Suprapubic skin (tissue), 4 donors: ENCODE data around the gene RIPOR2. TPM values are rescaled to one million over a fixed set of nuclear protein-coding genes. Genes with fewer than 3 reads are reported as not detected.

ENCODE experiments used
- DNase-seq, 2 donors: peaks; one replicate each; pipeline ENCODE4 v3.0.0-alpha.2; 2019; ENCODE audit warnings: low spot score in 2 of 2
- H3K27ac ChIP-seq: fragments of 200-600 bp; sonication (generic); one replicate; pipeline ENCODE4 v1.5.1; 2019
- H3K27me3 ChIP-seq: fragments of 200-600 bp; sonication (generic); one replicate; pipeline ENCODE4 v1.5.1; 2019
- H3K36me3 ChIP-seq: fragments of 200-600 bp; sonication (generic); one replicate; pipeline ENCODE4 v1.5.1; 2019
- H3K4me1 ChIP-seq: fragments of 200-600 bp; sonication (generic); one replicate; pipeline ENCODE4 v1.5.1; 2019
- H3K4me3 ChIP-seq: fragments of 200-600 bp; sonication (generic); one replicate; pipeline ENCODE4 v1.5.1; 2019; ENCODE audit warnings: mild to moderate bottlenecking
- H3K9me3 ChIP-seq: fragments of 200-600 bp; sonication (generic); one replicate; pipeline ENCODE4 v1.5.1; 2019
- EP300 ChIP-seq: sonication (generic); formaldehyde crosslinking; IDR thresholded peaks from one replicate; pipeline ENCODE4 v1.6.1; 2017; ENCODE audit warnings: antibody characterized with exemption
- POLR2A ChIP-seq, 2 donors: fragments of 450-650 bp; IDR thresholded peaks; one replicate each; pipeline ENCODE4 v1.6.1; 2017; ENCODE audit warnings: antibody characterized with exemption in 2 of 2, mild to moderate bottlenecking in 2 of 2, moderate library complexity in 2 of 2
- POLR2AphosphoS5 ChIP-seq, 3 donors: sonication (generic); formaldehyde crosslinking; IDR thresholded peaks; one replicate each; pipeline ENCODE4 v1.6.1; 2017; ENCODE audit warnings: antibody characterized with exemption in 3 of 3
- WGBS: methylation state at CpG from one replicate; pipeline ENCODE4 v1.1.5; 2018; 5-methylcytosine and 5-hydroxymethylcytosine counted together
- total RNA-seq, 4 donors: library from RNA; depleted of rRNA; stranded (reverse); fragments of >200 nt; gene quantifications; one replicate each; pipeline ENCODE4 v1.1.0, GENCODE V29; 2016
- TF ChIP-seq, protein P1 (sequence below), 2 donors: fragments of 200-600 bp in 1 of 2; fragments of 450-650 bp in 1 of 2; sonication (generic) in 1 of 2; IDR thresholded peaks; one replicate each; pipeline ENCODE4 v1.5.1; 2016 to 2019; ENCODE audit warnings: antibody characterized with exemption in 2 of 2, mild to moderate bottlenecking in 1 of 2, moderate library complexity in 1 of 2

Gene RIPOR2
- total RNA-seq, 4 donors from 2014 or later: 3.8 to 12.8 (median 11.4) TPM

DNA sequence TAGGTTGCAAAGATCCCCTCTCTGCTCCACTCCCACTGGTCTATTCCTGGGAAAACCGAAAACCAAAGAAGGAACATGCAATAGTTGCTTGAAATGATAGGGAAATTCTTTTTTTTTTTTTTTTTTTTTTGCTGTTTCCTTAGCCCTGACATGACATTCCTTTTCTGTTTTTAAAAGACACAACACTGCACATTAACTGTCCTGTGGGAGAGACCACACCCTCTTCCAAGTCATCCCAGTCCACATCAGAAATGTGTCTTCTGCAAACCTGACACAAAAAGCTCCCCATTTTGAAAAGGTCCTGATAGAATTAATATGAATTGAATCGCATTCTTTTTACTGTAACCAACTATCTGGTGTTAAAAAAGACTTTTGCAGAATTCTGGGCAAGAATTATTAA, 43.4 kb upstream of the RIPOR2 start:
- peaks cover 11% of the 10 kb centered on the region for H3K4me1 ChIP-seq
- DNase-seq: no peak
- 73% methylated on average over 2 of the region's 2 CpGs for WGBS
- H3K36me3 ChIP-seq: no peaks in the 10 kb centered on the region
- no peak overlapping the region for H3K4me3 ChIP-seq
- TF ChIP-seq EP300: no peak
- TF ChIP-seq POLR2A (IDR thresholded peaks at IDR 0.05): no peak
- TF ChIP-seq, protein P1, sequence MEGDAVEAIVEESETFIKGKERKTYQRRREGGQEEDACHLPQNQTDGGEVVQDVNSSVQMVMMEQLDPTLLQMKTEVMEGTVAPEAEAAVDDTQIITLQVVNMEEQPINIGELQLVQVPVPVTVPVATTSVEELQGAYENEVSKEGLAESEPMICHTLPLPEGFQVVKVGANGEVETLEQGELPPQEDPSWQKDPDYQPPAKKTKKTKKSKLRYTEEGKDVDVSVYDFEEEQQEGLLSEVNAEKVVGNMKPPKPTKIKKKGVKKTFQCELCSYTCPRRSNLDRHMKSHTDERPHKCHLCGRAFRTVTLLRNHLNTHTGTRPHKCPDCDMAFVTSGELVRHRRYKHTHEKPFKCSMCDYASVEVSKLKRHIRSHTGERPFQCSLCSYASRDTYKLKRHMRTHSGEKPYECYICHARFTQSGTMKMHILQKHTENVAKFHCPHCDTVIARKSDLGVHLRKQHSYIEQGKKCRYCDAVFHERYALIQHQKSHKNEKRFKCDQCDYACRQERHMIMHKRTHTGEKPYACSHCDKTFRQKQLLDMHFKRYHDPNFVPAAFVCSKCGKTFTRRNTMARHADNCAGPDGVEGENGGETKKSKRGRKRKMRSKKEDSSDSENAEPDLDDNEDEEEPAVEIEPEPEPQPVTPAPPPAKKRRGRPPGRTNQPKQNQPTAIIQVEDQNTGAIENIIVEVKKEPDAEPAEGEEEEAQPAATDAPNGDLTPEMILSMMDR (IDR thresholded peaks at IDR 0.05): no peak
- no peak for TF ChIP-seq POLR2AphosphoS5 (IDR thresholded peaks at IDR 0.05)
- H3K27me3 ChIP-seq: no peaks in the 10 kb centered on the region
- no peaks in the 10 kb centered on the region for H3K9me3 ChIP-seq
- H3K27ac ChIP-seq: no peak overlapping the region

DNA sequence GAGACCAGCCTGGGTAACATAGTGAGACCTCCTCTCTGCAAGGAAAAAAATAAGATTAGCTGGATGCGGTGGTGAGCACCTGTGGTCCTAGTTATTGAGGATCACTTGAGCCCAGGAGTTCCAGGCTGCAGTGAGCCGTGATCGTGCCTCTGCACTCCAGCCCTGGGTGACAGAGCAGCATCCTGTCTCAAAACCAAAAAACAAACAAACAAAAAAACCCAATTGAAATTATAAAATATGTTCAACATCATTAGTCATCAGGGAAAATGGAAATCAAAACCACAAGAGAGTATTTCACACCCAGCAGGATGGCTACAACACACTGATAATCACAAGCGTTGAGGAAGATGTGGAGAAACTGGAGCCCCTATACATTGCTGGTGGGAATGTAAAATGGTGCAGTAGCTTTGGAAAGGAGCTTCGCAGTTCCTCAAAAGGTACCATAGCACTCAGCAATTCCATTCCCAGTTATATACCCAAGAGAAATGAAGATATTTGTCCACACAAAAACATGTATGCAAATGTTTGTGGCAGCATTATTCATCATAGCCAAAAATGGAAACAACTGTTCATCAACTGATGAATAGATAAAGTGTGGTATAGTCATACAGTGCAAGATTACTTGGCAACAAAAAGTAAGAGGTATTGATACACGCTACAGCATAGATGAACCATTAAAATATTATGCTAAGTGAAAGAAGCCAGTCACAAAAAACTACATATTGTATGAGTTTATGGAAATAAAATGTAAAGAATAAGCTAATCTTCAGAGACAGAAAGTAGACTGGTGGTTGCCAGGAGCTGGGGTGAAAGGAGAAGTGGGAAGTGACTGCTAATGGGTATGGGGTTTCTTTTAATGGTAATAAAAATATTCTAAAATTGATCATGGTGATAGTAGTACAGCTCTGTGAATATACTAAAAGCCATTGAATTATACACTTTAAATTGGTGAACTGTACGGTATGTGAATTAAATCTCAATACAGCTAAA, 38.7 kb upstream of the RIPOR2 start:
- no peaks in the 10 kb centered on the region for H3K4me1 ChIP-seq

DNA sequence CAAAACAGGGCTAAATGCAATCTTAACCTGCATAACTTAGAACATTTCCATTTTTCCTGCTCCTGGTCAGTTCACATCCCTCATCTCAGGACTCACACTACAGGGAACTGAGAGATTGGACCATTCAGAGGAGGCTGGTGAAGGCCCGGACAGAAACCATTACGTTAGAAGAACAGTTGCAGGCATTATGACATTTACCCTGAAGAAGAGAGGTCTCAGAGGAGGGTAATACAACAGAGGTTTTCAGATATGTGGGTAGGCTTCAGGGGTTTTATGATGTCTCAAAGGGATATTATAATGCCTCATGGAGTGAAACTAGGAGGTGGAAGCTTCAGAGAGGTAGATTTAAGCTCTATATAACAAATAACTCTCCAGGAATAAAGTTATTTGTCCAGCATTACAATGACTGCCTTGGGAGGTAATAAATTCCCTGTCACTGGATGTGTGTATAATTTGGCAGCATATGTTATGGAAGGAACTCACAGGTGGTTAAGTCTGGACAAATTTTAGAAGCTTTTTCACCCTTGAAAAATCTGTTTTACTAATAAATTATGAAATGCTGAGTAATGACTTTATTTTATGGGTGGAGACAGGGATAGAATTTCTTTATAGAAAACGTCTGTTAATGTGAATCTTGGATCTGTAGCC, 36.7 kb upstream of the RIPOR2 start:
- Histone ChIP-seq H3K4me3 (no peak overlapping the region), H3K4me1 (no peaks in the 10 kb centered on the region), H3K9me3 (no peaks in the 10 kb centered on the region), H3K27me3 (no peaks in the 10 kb centered on the region), H3K36me3 (no peaks in the 10 kb centered on the region), H3K27ac (no peak overlapping the region)
- TF ChIP-seq EP300 (no peak), POLR2A (IDR thresholded peaks at IDR 0.05) (no peak), POLR2AphosphoS5 (IDR thresholded peaks at IDR 0.05) (no peak)
- TF ChIP-seq, protein P1 (IDR thresholded peaks at IDR 0.05): no peak
- 50% methylated on average over 3 of the region's 3 CpGs for WGBS
- no peak for DNase-seq

More for the DNA sequence above, 38.7 kb upstream of the RIPOR2 start:
- Histone ChIP-seq H3K9me3 (no peaks in the 10 kb centered on the region), H3K27ac (no peak overlapping the region), H3K27me3 (no peaks in the 10 kb centered on the region), H3K4me3 (no peak overlapping the region), H3K36me3 (no peaks in the 10 kb centered on the region)
- no peak for DNase-seq
- WGBS: 87% methylated on average over 7 of the region's 7 CpGs
- no peak for TF ChIP-seq EP300
- no peak for TF ChIP-seq POLR2AphosphoS5 (IDR thresholded peaks at IDR 0.05)
- TF ChIP-seq, protein P1 (IDR thresholded peaks at IDR 0.05): no peak
- no peak for TF ChIP-seq POLR2A (IDR thresholded peaks at IDR 0.05)

DNA sequence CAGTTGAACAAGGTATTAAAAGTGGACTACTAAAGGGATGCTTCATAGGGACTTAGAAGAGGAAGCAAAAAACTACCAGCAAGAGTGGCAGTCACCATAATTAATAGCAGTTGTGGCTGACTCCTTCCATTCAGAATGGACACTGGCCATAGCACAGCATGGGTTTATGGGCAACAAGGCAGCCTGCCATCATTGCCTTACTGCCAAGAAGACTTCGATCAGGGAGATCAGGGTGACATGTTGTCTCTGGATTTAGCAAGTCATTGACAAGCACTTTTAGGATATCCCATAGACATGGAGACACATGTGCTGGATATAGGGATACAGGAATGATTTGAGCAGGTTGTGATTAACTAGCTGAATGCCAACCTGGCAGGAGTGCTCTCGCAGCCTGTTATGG, 35.3 kb upstream of the RIPOR2 start:
- Histone ChIP-seq H3K27ac (no peak overlapping the region), H3K27me3 (no peaks in the 10 kb centered on the region), H3K9me3 (no peaks in the 10 kb centered on the region), H3K4me3 (no peak overlapping the region), H3K36me3 (no peaks in the 10 kb centered on the region), H3K4me1 (peaks cover 2% of the 10 kb centered on the region)
- WGBS: 94% methylated on average over 2 of the region's 2 CpGs
- TF ChIP-seq, protein P1 (IDR thresholded peaks at IDR 0.05): no peak
- no peak for TF ChIP-seq EP300
- no peak for TF ChIP-seq POLR2AphosphoS5 (IDR thresholded peaks at IDR 0.05)
- TF ChIP-seq POLR2A (IDR thresholded peaks at IDR 0.05): no peak
- no peak for DNase-seq

DNA sequence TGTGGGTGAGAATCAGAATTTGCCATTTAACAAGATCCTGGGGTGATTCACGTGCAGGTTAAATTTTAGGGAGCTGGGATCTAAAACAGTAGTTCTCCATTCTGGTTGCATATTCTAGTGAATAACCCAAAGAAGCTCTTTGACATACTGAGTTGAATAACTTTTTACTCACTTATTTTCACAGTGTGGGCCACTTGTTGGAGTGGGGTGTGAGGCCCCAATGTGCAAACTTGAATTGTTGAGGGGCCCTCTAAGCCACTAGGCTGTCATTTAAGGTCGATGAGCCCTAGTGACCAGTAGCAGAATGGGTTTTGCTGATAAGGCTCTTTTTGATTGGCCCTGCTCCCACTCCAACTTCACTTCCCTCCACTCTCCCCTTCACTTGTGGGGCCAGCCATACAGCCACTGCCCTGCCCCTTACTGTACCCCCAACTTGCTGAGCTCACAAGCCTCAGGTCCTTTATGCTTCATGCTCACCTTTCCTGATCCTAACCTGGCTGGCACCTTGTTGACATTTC, 33.6 kb upstream of the RIPOR2 start:
- DNase-seq: no peak
- Histone ChIP-seq H3K4me3 (no peak overlapping the region), H3K27me3 (no peaks in the 10 kb centered on the region), H3K27ac (no peak overlapping the region), H3K9me3 (no peaks in the 10 kb centered on the region), H3K36me3 (no peaks in the 10 kb centered on the region), H3K4me1 (peaks cover 2% of the 10 kb centered on the region)
- whole genome bisulfite sequencing: 60% methylated on average over 2 of the region's 2 CpGs
- no peak for TF ChIP-seq EP300
- no peak for TF ChIP-seq POLR2AphosphoS5 (IDR thresholded peaks at IDR 0.05)
- no peak for TF ChIP-seq POLR2A (IDR thresholded peaks at IDR 0.05)
- TF ChIP-seq, protein P1 (IDR thresholded peaks at IDR 0.05): no peak
